Prostate gland (tissue), 2 donors: ENCODE data around the gene RIPK1.

Experiments
- POLR2A ChIP-seq: fragments of 450-650 bp; IDR thresholded peaks from one replicate; pipeline ENCODE4 v1.6.1; 2016; ENCODE audit warnings: antibody characterized with exemption, mild to moderate bottlenecking
- POLR2AphosphoS5 ChIP-seq: sonication (generic); formaldehyde crosslinking; IDR thresholded peaks from one replicate; pipeline ENCODE4 v1.6.1; 2017; ENCODE audit warnings: antibody characterized with exemption
- TF ChIP-seq, protein P1 (sequence below), 4 experiments: fragments of 200-600 bp in 2 of 4; fragments of 450-650 bp in 2 of 4; sonication (generic) in 2 of 4; IDR thresholded peaks; 1 replicate in 3 of 4; 2 replicates in 1 of 4; pipeline ENCODE4 v1.5.1; 2016 to 2019; ENCODE audit warnings: antibody characterized with exemption in 4 of 4, mild to moderate bottlenecking in 2 of 4, moderate library complexity in 2 of 4

DNA sequence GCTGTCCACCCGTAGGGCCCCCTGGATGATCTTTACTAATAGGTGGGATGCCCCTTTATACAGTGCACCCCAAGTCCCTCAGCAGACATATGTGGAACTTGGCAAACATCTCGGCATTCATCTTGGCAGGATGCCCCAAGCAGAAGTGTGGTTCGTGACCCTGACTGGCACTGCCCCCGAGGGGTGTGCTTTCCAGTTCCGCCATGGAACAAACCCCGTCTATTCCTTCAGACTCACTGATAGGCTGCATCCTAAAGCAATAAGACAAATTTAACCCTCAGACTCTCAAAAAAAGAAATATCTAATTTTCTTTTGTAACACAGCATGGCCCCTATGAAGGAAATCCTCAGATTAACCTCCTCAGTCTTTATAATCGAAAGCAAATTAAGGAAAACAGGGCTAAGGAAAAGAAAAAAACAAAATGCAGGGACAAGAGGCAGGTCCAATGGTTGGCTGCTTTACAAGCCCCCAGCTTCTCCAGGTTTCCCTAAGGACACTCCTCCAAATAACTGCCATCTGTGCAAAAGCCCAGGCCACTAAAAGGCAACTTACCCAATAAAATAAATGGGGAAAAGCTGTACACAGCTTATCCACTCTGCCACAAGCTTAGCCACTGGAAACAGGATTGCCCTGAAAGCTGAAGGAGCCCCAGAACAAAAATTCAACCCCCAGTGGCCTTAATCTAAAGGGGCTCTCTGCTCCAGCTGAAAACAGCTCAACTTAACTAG, 30.5 kb upstream of the RIPK1 start:
- TF ChIP-seq POLR2A (no peak), POLR2AphosphoS5 (no peak)
- TF ChIP-seq, protein P1, sequence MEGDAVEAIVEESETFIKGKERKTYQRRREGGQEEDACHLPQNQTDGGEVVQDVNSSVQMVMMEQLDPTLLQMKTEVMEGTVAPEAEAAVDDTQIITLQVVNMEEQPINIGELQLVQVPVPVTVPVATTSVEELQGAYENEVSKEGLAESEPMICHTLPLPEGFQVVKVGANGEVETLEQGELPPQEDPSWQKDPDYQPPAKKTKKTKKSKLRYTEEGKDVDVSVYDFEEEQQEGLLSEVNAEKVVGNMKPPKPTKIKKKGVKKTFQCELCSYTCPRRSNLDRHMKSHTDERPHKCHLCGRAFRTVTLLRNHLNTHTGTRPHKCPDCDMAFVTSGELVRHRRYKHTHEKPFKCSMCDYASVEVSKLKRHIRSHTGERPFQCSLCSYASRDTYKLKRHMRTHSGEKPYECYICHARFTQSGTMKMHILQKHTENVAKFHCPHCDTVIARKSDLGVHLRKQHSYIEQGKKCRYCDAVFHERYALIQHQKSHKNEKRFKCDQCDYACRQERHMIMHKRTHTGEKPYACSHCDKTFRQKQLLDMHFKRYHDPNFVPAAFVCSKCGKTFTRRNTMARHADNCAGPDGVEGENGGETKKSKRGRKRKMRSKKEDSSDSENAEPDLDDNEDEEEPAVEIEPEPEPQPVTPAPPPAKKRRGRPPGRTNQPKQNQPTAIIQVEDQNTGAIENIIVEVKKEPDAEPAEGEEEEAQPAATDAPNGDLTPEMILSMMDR (IDR thresholded peaks at IDR 0.05) = no peak
